Left ventricle myocardium inferior (tissue), 1 donor: ENCODE results near the gene SH3YL1. TPM values are rescaled to one million over a fixed set of nuclear protein-coding genes. Genes with fewer than 3 reads are reported as not detected.

Source experiments
- DNase-seq: peaks from one replicate; pipeline ENCODE4 v3.0.0-alpha.2; 2020
- H3K27ac ChIP-seq: fragments of 200-600 bp; replicated peaks from 2 replicates; pipeline ENCODE4 v1.8.0; 2021
- H3K27me3 ChIP-seq: fragments of 200-600 bp; 2 replicates; pipeline ENCODE4 v1.8.0; 2021; ENCODE audit warnings: low read depth
- H3K36me3 ChIP-seq: fragments of 200-600 bp; 2 replicates; pipeline ENCODE4 v1.8.0; 2021
- H3K4me1 ChIP-seq: fragments of 200-600 bp; 2 replicates; pipeline ENCODE4 v1.8.0; 2021
- H3K4me3 ChIP-seq: fragments of 200-600 bp; 2 replicates; pipeline ENCODE4 v1.8.0; 2021; ENCODE audit warnings: mild to moderate bottlenecking, moderate library complexity
- H3K9me3 ChIP-seq: fragments of 200-600 bp; replicated peaks from 2 replicates; pipeline ENCODE4 v1.8.0; 2021
- CTCF ChIP-seq: fragments of 200-600 bp; IDR thresholded peaks from 2 replicates; pipeline ENCODE4 v1.8.0; 2021; ENCODE audit warnings: antibody characterized with exemption, mild to moderate bottlenecking, borderline replicate concordance
- intact Hi-C: fragments of 100-400 bp; cut with micrococcal nuclease; formaldehyde crosslinking; loops from one replicate; pipeline ENCODE4 v1.11.0; 2022
- total RNA-seq: library from RNA; stranded (reverse); fragmentation: NEBNext Ultra II Directional; extraction: Animal tissue kit (Norgen Biotek cat#: 25700); gene quantifications from one replicate; pipeline ENCODE4 v1.2.1, GENCODE V29; 2021
- donor health status: DM: no; HTN: yes; CAD: no; lungs with severe emphysema.

SH3YL1 gene
- total RNA-seq, 1 donor from 2014 or later, result 9.8 TPM

GRCh38 chr2:279956-280649, 16.3 kb upstream of the SH3YL1 start:
- Histone ChIP-seq H3K4me1 (peaks cover 20% of the 10 kb centered on the region), H3K4me3 (no peak overlapping the region), H3K9me3 (no peaks in the 10 kb centered on the region), H3K27me3 (no peaks in the 10 kb centered on the region), H3K27ac (peak overlapping the region; percentile 70), H3K36me3 (peaks cover 69% of the 10 kb centered on the region)
- no peak for TF ChIP-seq CTCF
- DNase-seq, result no peak
- intact Hi-C loops, result no loop called here

GRCh38 chr2:279366-279765, 15.5 kb upstream of the SH3YL1 start:
- intact Hi-C loops, result no loop called here
- H3K4me1 ChIP-seq, result peaks cover 20% of the 10 kb centered on the region

GRCh38 chr2:278927-279320, 15.1 kb upstream of the SH3YL1 start:
- H3K27ac ChIP-seq, result no peak overlapping the region
- H3K36me3 ChIP-seq, result peaks cover 75% of the 10 kb centered on the region
- H3K27me3 ChIP-seq, result no peaks in the 10 kb centered on the region
- no peak overlapping the region for H3K4me3 ChIP-seq
- intact Hi-C loops, result no loop called here
- TF ChIP-seq CTCF, result no peak
- peaks cover 20% of the 10 kb centered on the region for H3K4me1 ChIP-seq
- no peaks in the 10 kb centered on the region for H3K9me3 ChIP-seq
- DNase-seq, result no peak

More at GRCh38 chr2:279366-279765, 15.5 kb upstream of the SH3YL1 start:
- Histone ChIP-seq H3K9me3 (no peaks in the 10 kb centered on the region), H3K27ac (no peak overlapping the region), H3K36me3 (peaks cover 72% of the 10 kb centered on the region), H3K4me3 (no peak overlapping the region), H3K27me3 (no peaks in the 10 kb centered on the region)
- no peak for DNase-seq
- no peak for TF ChIP-seq CTCF

- no peak for TF ChIP-seq CTCF
- Histone ChIP-seq H3K27ac (no peak overlapping the region), H3K4me1 (peaks cover 20% of the 10 kb centered on the region), H3K27me3 (no peaks in the 10 kb centered on the region), H3K9me3 (no peaks in the 10 kb centered on the region), H3K36me3 (peaks cover 75% of the 10 kb centered on the region), H3K4me3 (no peak overlapping the region)
- intact Hi-C loops, result no loop called here
- DNase-seq, result no peak
These were observed 14.6 kb upstream of the SH3YL1 start for GRCh38 chr2:278312-278926.

GRCh38 chr2:275466-275865, 11.6 kb upstream of the SH3YL1 start:
- no peak for DNase-seq
- H3K27me3 ChIP-seq, result no peaks in the 10 kb centered on the region
- no peak for TF ChIP-seq CTCF
- H3K27ac ChIP-seq, result no peak overlapping the region
- intact Hi-C loops, result no loop called here
- H3K4me1 ChIP-seq, result peaks cover 14% of the 10 kb centered on the region
- H3K4me3 ChIP-seq, result no peak overlapping the region
- H3K36me3 ChIP-seq, result peaks cover 70% of the 10 kb centered on the region
- no peaks in the 10 kb centered on the region for H3K9me3 ChIP-seq
